GM13977 (cell line): ENCODE data around the gene ADGRA1.

ENCODE experiments used
- DNase-seq: peaks from one replicate; pipeline ENCODE4 v3.0.0; 2012; ENCODE audit warnings: low spot score
- in situ Hi-C: fragments of 300-500 bp; cut with MboI; formaldehyde crosslinking; loops from one replicate; pipeline ENCODE4 v1.12.0; 2022; ENCODE audit warnings: low sequenced_read_pairs, low pct_unique_long_range_greater_than_20kb, mixed read lengths, inconsistent platforms; ENCODE audit not compliant: unreplicated experiment
- TF ChIP-seq, protein P1 (sequence below): IDR thresholded peaks from 2 replicates; pipeline ENCODE4 v1.5.1; 2012; ENCODE audit warnings: mild to moderate bottlenecking, control low read depth; ENCODE audit not compliant: insufficient read depth; ENCODE audit errors: extremely low read depth, missing control alignments

The ADGRA1 gene

DNA sequence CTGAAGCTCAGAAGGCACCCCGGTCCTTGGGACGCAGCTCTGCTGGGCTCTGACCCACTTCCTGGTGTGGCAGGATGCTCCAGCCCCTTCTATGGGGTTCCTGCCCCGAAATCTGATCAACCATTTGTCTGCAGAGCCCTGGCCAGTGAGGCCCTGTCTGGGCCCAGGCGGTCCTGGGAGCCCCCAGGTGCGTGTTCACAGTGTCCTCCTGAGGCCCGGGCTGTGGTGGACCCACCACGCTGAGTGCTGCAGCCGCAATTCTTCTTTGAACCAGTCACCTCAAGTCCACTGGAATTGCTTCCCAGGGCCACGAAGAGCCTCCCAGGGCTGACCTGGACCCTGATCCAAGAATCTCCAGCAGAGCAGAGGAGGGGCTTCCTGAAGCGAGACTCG, 91.4 kb downstream of the ADGRA1 start:
- DNase-seq: no peak
- in situ Hi-C loops: no loop called here

DNA sequence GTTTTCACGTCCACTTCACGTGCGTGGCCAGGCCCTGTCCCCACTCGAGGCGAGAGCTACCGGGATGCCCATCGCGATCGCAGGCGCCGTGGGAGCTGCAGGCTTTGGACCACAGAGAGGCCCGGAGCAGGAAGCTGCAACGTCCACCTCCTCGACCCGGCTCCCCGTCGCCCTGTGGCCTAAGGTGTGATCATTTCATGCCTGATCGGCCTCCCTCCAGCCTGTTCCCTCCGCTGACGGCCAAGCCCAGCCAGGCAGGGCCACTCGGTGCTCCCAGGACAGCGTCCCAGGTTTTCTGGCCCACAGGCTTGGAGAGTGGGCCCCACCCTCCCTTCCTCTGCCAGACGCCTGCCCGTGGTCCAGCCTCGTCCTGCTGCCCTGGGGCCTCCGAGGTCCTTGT, 91.9 kb downstream of the ADGRA1 start:
- no peak for DNase-seq
- TF ChIP-seq, protein P1, sequence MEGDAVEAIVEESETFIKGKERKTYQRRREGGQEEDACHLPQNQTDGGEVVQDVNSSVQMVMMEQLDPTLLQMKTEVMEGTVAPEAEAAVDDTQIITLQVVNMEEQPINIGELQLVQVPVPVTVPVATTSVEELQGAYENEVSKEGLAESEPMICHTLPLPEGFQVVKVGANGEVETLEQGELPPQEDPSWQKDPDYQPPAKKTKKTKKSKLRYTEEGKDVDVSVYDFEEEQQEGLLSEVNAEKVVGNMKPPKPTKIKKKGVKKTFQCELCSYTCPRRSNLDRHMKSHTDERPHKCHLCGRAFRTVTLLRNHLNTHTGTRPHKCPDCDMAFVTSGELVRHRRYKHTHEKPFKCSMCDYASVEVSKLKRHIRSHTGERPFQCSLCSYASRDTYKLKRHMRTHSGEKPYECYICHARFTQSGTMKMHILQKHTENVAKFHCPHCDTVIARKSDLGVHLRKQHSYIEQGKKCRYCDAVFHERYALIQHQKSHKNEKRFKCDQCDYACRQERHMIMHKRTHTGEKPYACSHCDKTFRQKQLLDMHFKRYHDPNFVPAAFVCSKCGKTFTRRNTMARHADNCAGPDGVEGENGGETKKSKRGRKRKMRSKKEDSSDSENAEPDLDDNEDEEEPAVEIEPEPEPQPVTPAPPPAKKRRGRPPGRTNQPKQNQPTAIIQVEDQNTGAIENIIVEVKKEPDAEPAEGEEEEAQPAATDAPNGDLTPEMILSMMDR: no peak
- in situ Hi-C loops: no loop called here

More for the DNA sequence above, 91.4 kb downstream of the ADGRA1 start:
- TF ChIP-seq, protein P1: no peak

DNA sequence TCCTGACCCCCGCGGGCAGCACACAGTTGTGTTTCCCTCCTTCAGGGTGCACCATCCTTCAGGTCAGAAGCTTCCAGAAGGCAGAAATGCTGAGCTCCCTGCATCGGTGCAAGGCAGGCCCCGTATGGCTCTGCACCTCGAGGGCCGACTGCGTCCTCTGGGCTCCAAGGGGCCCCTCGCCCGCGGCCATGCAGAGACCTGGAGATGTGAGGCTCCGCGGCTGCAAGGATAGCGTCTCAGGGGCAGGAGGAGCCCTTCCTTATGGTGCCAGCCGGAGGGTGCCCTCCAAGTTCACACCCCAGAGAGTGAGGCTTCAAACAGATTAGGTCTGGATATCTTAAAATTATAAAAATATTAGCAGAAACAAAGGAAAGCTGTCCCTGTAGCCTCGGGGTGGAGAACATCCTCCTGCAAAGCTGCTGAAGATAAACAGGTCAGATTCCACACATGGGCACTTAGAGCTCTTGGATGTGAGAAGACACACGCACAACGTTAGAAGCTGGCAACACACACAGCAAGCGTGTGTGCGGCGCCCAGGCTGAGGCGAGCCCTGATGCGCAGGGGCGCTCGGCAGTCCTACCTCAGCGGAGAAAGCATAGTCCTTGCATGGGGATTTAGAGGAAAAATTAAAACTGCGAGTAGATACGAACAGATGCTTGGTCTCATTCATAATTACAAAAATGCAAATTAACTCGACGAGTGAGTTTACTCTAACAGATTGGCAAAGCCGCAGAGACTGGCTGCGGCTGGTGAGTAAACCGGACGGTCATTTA, 92.7 kb downstream of the ADGRA1 start:
- in situ Hi-C loops: no loop called here
- TF ChIP-seq, protein P1: no peak
- no peak for DNase-seq

DNA sequence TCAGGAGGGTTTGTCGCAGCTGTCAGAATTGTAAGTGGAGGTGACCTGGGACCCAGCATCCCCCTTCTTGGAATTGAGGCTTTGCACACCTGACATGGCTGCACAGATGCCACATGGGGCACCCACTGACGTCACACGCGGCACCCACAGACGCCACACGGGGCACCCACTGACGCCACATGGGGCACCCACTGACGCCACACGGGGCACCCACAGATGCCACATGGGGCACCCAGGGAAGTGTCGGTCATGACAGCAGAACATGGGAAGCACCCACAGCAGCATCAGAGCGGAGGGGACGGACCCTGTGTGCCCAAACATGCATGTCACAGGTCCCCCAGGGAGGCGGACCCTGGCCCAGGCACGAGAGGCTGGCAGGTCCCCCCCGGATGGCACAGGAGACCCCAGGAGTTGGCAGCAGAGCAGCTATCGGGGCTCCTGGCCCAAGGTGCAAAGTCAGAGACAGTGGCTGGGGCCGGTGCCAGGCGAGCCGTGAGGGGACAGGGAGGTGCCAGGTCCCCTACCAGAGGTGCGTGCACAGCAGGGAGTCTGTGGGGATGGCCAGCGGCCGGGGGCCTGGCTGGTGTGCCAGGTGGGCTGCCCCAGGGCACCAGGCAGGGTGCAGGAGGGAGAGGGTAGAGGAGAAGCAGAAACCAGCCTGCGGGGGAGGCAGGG, 93.4 kb downstream of the ADGRA1 start:
- in situ Hi-C loops: no loop called here
- no peak for DNase-seq
- TF ChIP-seq, protein P1: no peak
